HepG2 (cell line): Measurements from ENCODE around the gene TM4SF1. TPM values are rescaled to one million over a fixed set of nuclear protein-coding genes. Genes with fewer than 3 reads are reported as not detected.

ENCODE experiments used
- ATF3 ChIP-seq: sonication (generic); formaldehyde crosslinking; IDR thresholded peaks from 2 replicates; pipeline ENCODE4 v1.4.0; 2020; ENCODE audit warnings: missing genetic modification reagents
- ATF7-NPFF ChIP-seq: sonication (generic); formaldehyde crosslinking; IDR thresholded peaks from 2 replicates; pipeline ENCODE4 v1.8.1; 2023; ENCODE audit warnings: mild to moderate bottlenecking, low read depth, missing genetic modification reagents, moderate library complexity
- CREM ChIP-seq, 2 experiments: sonication (generic) in 1 of 2; formaldehyde crosslinking in 1 of 2; IDR thresholded peaks; 2 replicates each; pipeline versions ENCODE4 v1.4.0 to v1.6.1; 2016 to 2020; ENCODE audit warnings: antibody characterized with exemption in 1 of 2, mild to moderate bottlenecking in 1 of 2, missing genetic modification reagents in 1 of 2
- HOXA7 ChIP-seq: sonication (generic); formaldehyde crosslinking; IDR thresholded peaks from 2 replicates; pipeline ENCODE4 v1.8.1; 2022; ENCODE audit warnings: mild to moderate bottlenecking, missing genetic modification reagents, moderate library complexity
- KLF11 ChIP-seq: IDR thresholded peaks from 2 replicates; pipeline ENCODE4 v1.6.1; 2016; ENCODE audit warnings: missing compliant biosample characterization
- MAF1 ChIP-seq: sonication (generic); formaldehyde crosslinking; IDR thresholded peaks from 2 replicates; pipeline ENCODE4 v1.5.0; 2020; ENCODE audit warnings: missing genetic modification reagents, borderline replicate concordance
- NFYC ChIP-seq: IDR thresholded peaks from 2 replicates; pipeline ENCODE4 v1.6.1; 2016; ENCODE audit warnings: missing genetic modification reagents, missing compliant biosample characterization
- PHF21A ChIP-seq: sonication (generic); formaldehyde crosslinking; IDR thresholded peaks from 2 replicates; pipeline ENCODE4 v1.5.0; 2020; ENCODE audit warnings: mild to moderate bottlenecking, missing genetic modification reagents
- POLR2A ChIP-seq, 2 experiments: IDR thresholded peaks; 2 replicates each; pipeline ENCODE4 v1.6.1; 2011; ENCODE audit warnings: low read depth in 2 of 2, low read length in 2 of 2, mild to moderate bottlenecking in 1 of 2, moderate library complexity in 1 of 2; ENCODE audit not compliant: insufficient read depth in 1 of 2
- REXO4 ChIP-seq: sonication (generic); formaldehyde crosslinking; IDR thresholded peaks from 2 replicates; pipeline ENCODE4 v1.8.0; 2022; ENCODE audit warnings: missing genetic modification reagents, mild to moderate bottlenecking, borderline replicate concordance
- SYNCRIP ChIP-seq: fragments of 200-400 bp; formaldehyde crosslinking; IDR thresholded peaks from 2 replicates; pipeline ENCODE4 v1.6.1; 2018; ENCODE audit warnings: mild to moderate bottlenecking, low read depth, low read length; ENCODE audit not compliant: insufficient read depth
- TBP ChIP-seq: sonication (generic); formaldehyde crosslinking; IDR thresholded peaks from 2 replicates; pipeline ENCODE4 v1.5.0; 2020; ENCODE audit warnings: missing genetic modification reagents
- TCF7L2 ChIP-seq: IDR thresholded peaks from 2 replicates; pipeline ENCODE4 v1.6.1; 2011; ENCODE audit warnings: mild to moderate bottlenecking, low read depth, low read length, moderate library complexity
- TFE3 ChIP-seq: IDR thresholded peaks from 2 replicates; pipeline ENCODE4 v1.6.1; 2016
- TP53 ChIP-seq: sonication (generic); formaldehyde crosslinking; conservative IDR thresholded peaks from 2 replicates; pipeline ENCODE4 v1.4.0; 2020; ENCODE audit warnings: missing genetic modification reagents
- TSC22D2 ChIP-seq: sonication (generic); formaldehyde crosslinking; IDR thresholded peaks from 2 replicates; pipeline ENCODE4 v1.5.1; 2020; ENCODE audit warnings: missing genetic modification reagents, mild to moderate bottlenecking, borderline replicate concordance
- ZC3H13 ChIP-seq: sonication (generic); formaldehyde crosslinking; IDR thresholded peaks from 2 replicates; pipeline ENCODE4 v1.8.1; 2023; ENCODE audit warnings: mild to moderate bottlenecking, missing genetic modification reagents, moderate library complexity
- ZNF138 ChIP-seq: sonication (generic); formaldehyde crosslinking; IDR thresholded peaks from 2 replicates; pipeline ENCODE4 v1.5.0; 2020; ENCODE audit warnings: mild to moderate bottlenecking, low read depth, missing genetic modification reagents
- ZNF17 ChIP-seq: sonication (generic); formaldehyde crosslinking; IDR thresholded peaks from 2 replicates; pipeline ENCODE4 v1.5.0; 2020; ENCODE audit warnings: mild to moderate bottlenecking, missing genetic modification reagents
- ZNF224 ChIP-seq: sonication (generic); formaldehyde crosslinking; IDR thresholded peaks from 2 replicates; pipeline ENCODE4 v1.5.0; 2020; ENCODE audit warnings: mild to moderate bottlenecking, missing genetic modification reagents
- ZNF264 ChIP-seq: sonication (generic); formaldehyde crosslinking; IDR thresholded peaks from 2 replicates; pipeline ENCODE4 v1.4.0; 2020; ENCODE audit warnings: missing genetic modification reagents
- ZNF30 ChIP-seq: sonication (generic); formaldehyde crosslinking; IDR thresholded peaks from 2 replicates; pipeline ENCODE4 v1.5.0; 2020; ENCODE audit warnings: mild to moderate bottlenecking, missing genetic modification reagents
- ZNF326 ChIP-seq: sonication (generic); formaldehyde crosslinking; IDR thresholded peaks from 2 replicates; pipeline ENCODE4 v1.4.0; 2020; ENCODE audit warnings: missing genetic modification reagents, borderline replicate concordance
- ZNF441 ChIP-seq: sonication (generic); formaldehyde crosslinking; IDR thresholded peaks from 2 replicates; pipeline ENCODE4 v1.7.0; 2021; ENCODE audit warnings: missing genetic modification reagents, borderline replicate concordance
- ZNF770 ChIP-seq: sonication (generic); formaldehyde crosslinking; IDR thresholded peaks from 2 replicates; pipeline ENCODE4 v1.5.0; 2020; ENCODE audit warnings: mild to moderate bottlenecking, missing genetic modification reagents
- ZSCAN5A ChIP-seq: sonication (generic); formaldehyde crosslinking; IDR thresholded peaks from 2 replicates; pipeline ENCODE4 v1.8.0; 2022; ENCODE audit warnings: mild to moderate bottlenecking, missing genetic modification reagents, borderline replicate concordance
- polyA plus RNA-seq, 8 experiments: library from polyadenylated mRNA; depleted of rRNA in 3 of 8; stranded (reverse) in 7 of 8; unstranded in 1 of 8; fragments of >200 nt; fragmentation: Illumina TruSeq in 4 of 8; extraction: Trizol in 4 of 8; gene quantifications; 2 replicates each; pipeline versions ENCODE4 v1.2.1 to v1.2.3, GENCODE V29; 2011 to 2016; ENCODE audit warnings: low read depth in 4 of 8, missing spikeins in 1 of 8, mixed read lengths in 1 of 8; ENCODE audit not compliant: insufficient read depth in 1 of 8
- total RNA-seq, 5 experiments: library from RNA; depleted of rRNA; stranded (reverse); fragments of >200 nt; fragmentation: Illumina TruSeq; extraction: Trizol; gene quantifications; 2 replicates each; pipeline ENCODE4 v1.2.3, GENCODE V29; 2016; ENCODE audit warnings: low read depth in 1 of 5

The TM4SF1 gene
- total and polyA plus RNA-seq, 2 of the 13 experiments (the other 11 are each of a cell fraction or from before 2014, with no cell fraction given) = 431 to 1,359 TPM

- TF ChIP-seq REXO4 (no peak), TBP (CRISPR knock-in tag) (no peak), ZNF17 (CRISPR knock-in tag) (no peak), ZNF441 (CRISPR knock-in tag) (no peak; the same call in 1 of the 2 replicates), ZNF326 (no peak), ZNF770 (no peak), HOXA7 (CRISPR knock-in tag) (no peak), SYNCRIP (no peak), POLR2A (IDR thresholded peaks at IDR 0.05; ENCODE audit: insufficient read depth in 1 of 2, low read depth in 2 of 2, low read length in 2 of 2) (peak; percentile 39 to 40; a peak in 2 of 4 replicates), ZSCAN5A (CRISPR knock-in tag) (no peak), TCF7L2 (no peak), TP53 (CRISPR knock-in tag) (no peak), ZC3H13 (no peak), KLF11 (CRISPR knock-in tag) (no peak), ZNF264 (CRISPR knock-in tag) (no peak), PHF21A (CRISPR knock-in tag) (peak; percentile 52; the same call in 1 of the 2 replicates), CREM (IDR thresholded peaks at IDR 0.05) (peak; percentile 52; the same call in 1 of the 2 replicates), CREM (CRISPR knock-in tag; IDR thresholded peaks at IDR 0.05) (no peak), ZNF30 (CRISPR knock-in tag) (no peak), MAF1 (CRISPR knock-in tag) (no peak), NFYC (CRISPR knock-in tag) (no peak), ATF7-NPFF (CRISPR knock-in tag) (no peak), TFE3 (CRISPR knock-in tag) (peak; percentile 16; the same call in 1 of the 2 replicates), ATF3 (CRISPR knock-in tag) (no peak), ZNF224 (CRISPR knock-in tag) (no peak), ZNF138 (no peak), TSC22D2 (no peak)
These were observed 11.3 kb upstream of the TM4SF1 start (continued) for GRCh38 chr3:149388531-149389417.
